Upper lobe of right lung (tissue), 1 donor: ENCODE results near the gene LYRM1. TPM values are rescaled to one million over a fixed set of nuclear protein-coding genes. Genes with fewer than 3 reads are reported as not detected.
A peak's percentile ranks its signal among the peaks of the same experiment; 100 is the strongest.
"Not testable (repeated sequence)": the region's sequence is repeated elsewhere in the genome, so short reads cannot be mapped to it uniquely, and the experiment has no call there.

Source experiments
- ATAC-seq: fragments of 200-7000 bp; cut with Tn5 transposase; one replicate; pipeline ENCODE4 v1.9.1; 2020; ENCODE audit warnings: mild to moderate bottlenecking, moderate library complexity
- DNase-seq: peaks from one replicate; pipeline ENCODE4 v3.0.0-alpha.2; 2020
- H3K27ac ChIP-seq: fragments of 200-600 bp; one replicate; pipeline ENCODE4 v1.8.0; 2022
- H3K27me3 ChIP-seq: fragments of 200-600 bp; one replicate; pipeline ENCODE4 v1.8.0; 2022; ENCODE audit warnings: mild to moderate bottlenecking
- H3K36me3 ChIP-seq: fragments of 200-600 bp; one replicate; pipeline ENCODE4 v1.8.0; 2022
- H3K4me1 ChIP-seq: fragments of 200-600 bp; one replicate; pipeline ENCODE4 v1.8.0; 2022
- H3K4me3 ChIP-seq: fragments of 200-600 bp; one replicate; pipeline ENCODE4 v1.8.0; 2022; ENCODE audit warnings: mild to moderate bottlenecking
- H3K9me3 ChIP-seq: fragments of 200-600 bp; one replicate; pipeline ENCODE4 v1.8.0; 2022
- CTCF ChIP-seq: fragments of 200-600 bp; IDR thresholded peaks from one replicate; pipeline ENCODE4 v1.8.0; 2022; ENCODE audit warnings: antibody characterized with exemption
- intact Hi-C: fragments of 100-400 bp; cut with DNase I; formaldehyde crosslinking; loops from one replicate; pipeline ENCODE4 v1.11.0; 2022
- total RNA-seq: library from RNA; stranded (reverse); fragmentation: NEBNext Ultra II Directional; extraction: Animal tissue kit (Norgen Biotek cat#: 25700); gene quantifications from one replicate; pipeline ENCODE4 v1.2.1, GENCODE V29; 2021
- donor health status: DM: no; HTN: yes; CAD: no; lungs with severe emphysema.

LYRM1 gene
- total RNA-seq, 1 donor from 2014 or later = 28.9 TPM

GRCh38 chr16:20923876-20924275 is 23.3 kb downstream of the LYRM1 start:
- H3K4me3 ChIP-seq = no peak overlapping the region
- H3K9me3 ChIP-seq = no peaks in the 10 kb centered on the region
- no peaks in the 10 kb centered on the region for H3K27me3 ChIP-seq
- ATAC-seq = no peak
- H3K36me3 ChIP-seq = no peaks in the 10 kb centered on the region
- intact Hi-C loops = no loop called here
- no peak overlapping the region for H3K27ac ChIP-seq
- peaks cover 10% of the 10 kb centered on the region for H3K4me1 ChIP-seq
- no peak for DNase-seq
- no peak for TF ChIP-seq CTCF

GRCh38 chr16:20925751-20926150 is 25.2 kb downstream of the LYRM1 start:
- Histone ChIP-seq H3K4me3 (no peak overlapping the region), H3K27ac (no peak overlapping the region), H3K9me3 (no peaks in the 10 kb centered on the region), H3K36me3 (no peaks in the 10 kb centered on the region), H3K27me3 (no peaks in the 10 kb centered on the region), H3K4me1 (peaks cover 8% of the 10 kb centered on the region)
- DNase-seq (no peak), ATAC-seq (no peak)
- intact Hi-C loops = no loop called here
- no peak for TF ChIP-seq CTCF

- Histone ChIP-seq H3K27me3 (no peaks in the 10 kb centered on the region), H3K27ac (no peak overlapping the region), H3K4me3 (no peak overlapping the region), H3K9me3 (no peaks in the 10 kb centered on the region), H3K36me3 (no peaks in the 10 kb centered on the region), H3K4me1 (peaks cover 10% of the 10 kb centered on the region)
- no peak for TF ChIP-seq CTCF
- ATAC-seq (no peak), DNase-seq (no peak)
- intact Hi-C loops = no loop called here
Measured at GRCh38 chr16:20928774-20929411, 28.3 kb downstream of the LYRM1 start.

- ATAC-seq = peak; percentile 15
- H3K9me3 ChIP-seq, intact Hi-C loops, DNase-seq, H3K36me3 ChIP-seq, H3K4me1 ChIP-seq, H3K4me3 ChIP-seq, H3K27me3 ChIP-seq: not testable (repeated sequence)
- peak overlapping the region; percentile 36 for H3K27ac ChIP-seq
Measured at GRCh38 chr16:20929676-20930364, 29.2 kb downstream of the LYRM1 start.

- Histone ChIP-seq H3K27me3 (no peaks in the 10 kb centered on the region), H3K36me3 (no peaks in the 10 kb centered on the region), H3K4me3 (no peak overlapping the region), H3K4me1 (peaks cover 10% of the 10 kb centered on the region), H3K27ac (peak overlapping the region; percentile 72), H3K9me3 (no peaks in the 10 kb centered on the region)
- intact Hi-C loops = no loop called here
- DNase-seq (no peak), ATAC-seq (peak; percentile 13)
- no peak for TF ChIP-seq CTCF
Measured at GRCh38 chr16:20930365-20930690, 29.8 kb downstream of the LYRM1 start.

GRCh38 chr16:20931066-20931600 is 30.6 kb downstream of the LYRM1 start:
- intact Hi-C loops = no loop called here
- Histone ChIP-seq H3K36me3 (no peaks in the 10 kb centered on the region), H3K4me1 (peaks cover 10% of the 10 kb centered on the region), H3K4me3 (no peak overlapping the region), H3K9me3 (no peaks in the 10 kb centered on the region), H3K27me3 (no peaks in the 10 kb centered on the region), H3K27ac (peak overlapping the region; percentile 72)
- no peak for TF ChIP-seq CTCF
- peak; percentile 13 for ATAC-seq
- no peak for DNase-seq
